Keratinocyte (primary cell): ENCODE data around the gene PITPNM3.

Experiments used
- CTCF ChIP-seq, 3 experiments: IDR thresholded peaks in 1 of 3; conservative IDR thresholded peaks in 1 of 3; optimal IDR thresholded peaks in 1 of 3; 2 replicates in 2 of 3; 3 replicates in 1 of 3; pipeline versions ENCODE3 to v1.5.1; 2011; ENCODE audit warnings: low read length in 3 of 3, mild to moderate bottlenecking in 3 of 3, moderate library complexity in 2 of 3, control low read depth in 1 of 3, inconsistent platforms in 1 of 3; ENCODE audit not compliant: insufficient read depth in 2 of 3; ENCODE audit errors: extremely low read depth in 1 of 3
- EZH2 ChIP-seq: IDR thresholded peaks from one replicate; pipeline ENCODE4 v1.6.1; 2012; ENCODE audit warnings: inconsistent platforms, mild to moderate bottlenecking, low read length, moderate library complexity

DNA sequence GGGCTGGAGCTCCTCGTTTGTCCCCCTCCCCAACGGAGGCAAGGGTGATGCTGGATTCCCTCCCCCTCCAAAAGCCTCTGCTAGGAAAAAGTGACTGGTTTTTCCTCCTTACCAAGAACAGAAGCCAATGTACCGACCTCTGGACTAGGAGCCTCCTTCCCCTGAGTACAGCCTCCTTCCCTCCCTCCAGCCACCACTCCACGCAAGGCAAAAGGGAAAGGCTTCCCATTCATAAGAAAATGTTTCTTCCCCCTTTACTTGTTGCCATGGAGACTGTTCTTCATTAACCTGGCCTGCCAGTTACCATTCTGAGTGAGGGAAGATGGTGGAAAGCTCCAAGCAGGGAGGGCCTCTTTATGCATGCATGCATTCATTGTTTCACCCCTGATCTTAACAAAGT, 116.4 kb downstream of the PITPNM3 start:
- TF ChIP-seq CTCF (optimal IDR thresholded peaks at IDR 0.05 in 1 of 3, IDR thresholded peaks at IDR 0.05 in 1 of 3, conservative IDR thresholded peaks at IDR 0.05 in 1 of 3; ENCODE audit: extremely low read depth in 1 of 3, insufficient read depth in 2 of 3, low read length in 3 of 3) = no peak
- TF ChIP-seq EZH2 = no peak
